Thyroid gland (tissue), 4 donors: ENCODE measurements around the gene CD8B.
"Not testable (repeated sequence)": the region's sequence is repeated elsewhere in the genome, so short reads cannot be mapped to it uniquely, and the experiment has no call there.

ENCODE experiments used
- POLR2A ChIP-seq, 2 donors: fragments of 450-650 bp; IDR thresholded peaks; one replicate each; pipeline ENCODE4 v1.6.1; 2017; ENCODE audit warnings: antibody characterized with exemption in 2 of 2, mild to moderate bottlenecking in 2 of 2, moderate library complexity in 1 of 2
- TF ChIP-seq, protein P1 (sequence below), 6 experiments: fragments of 200-600 bp in 3 of 6; fragments of 450-650 bp in 3 of 6; sonication (generic) in 3 of 6; IDR thresholded peaks; one replicate each; pipeline ENCODE4 v1.5.1; 2016 to 2019; ENCODE audit warnings: antibody characterized with exemption in 6 of 6, mild to moderate bottlenecking in 2 of 6, inconsistent platforms in 1 of 6, moderate library complexity in 1 of 6

DNA sequence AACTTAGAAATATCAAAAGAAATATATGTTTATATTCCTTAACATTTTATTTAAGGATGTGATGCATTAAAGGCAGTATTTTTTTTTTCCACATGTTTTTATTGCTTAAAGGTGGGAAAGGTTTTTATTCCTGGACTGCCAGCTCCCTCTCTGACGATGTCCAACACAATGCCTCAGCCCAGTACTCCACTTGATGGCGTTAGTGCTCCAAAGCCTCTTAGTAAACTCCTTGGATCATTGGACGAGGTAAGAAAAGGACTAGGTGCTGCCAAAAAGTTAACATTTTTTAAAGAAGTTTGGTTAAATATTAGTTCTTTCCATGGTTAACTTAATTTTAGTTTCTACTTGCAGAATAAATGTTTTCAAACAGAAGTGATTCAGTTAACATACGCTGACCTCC is 39.0 kb upstream of the CD8B start:
- TF ChIP-seq POLR2A (IDR thresholded peaks at IDR 0.05) = not testable (repeated sequence)
- TF ChIP-seq, protein P1, sequence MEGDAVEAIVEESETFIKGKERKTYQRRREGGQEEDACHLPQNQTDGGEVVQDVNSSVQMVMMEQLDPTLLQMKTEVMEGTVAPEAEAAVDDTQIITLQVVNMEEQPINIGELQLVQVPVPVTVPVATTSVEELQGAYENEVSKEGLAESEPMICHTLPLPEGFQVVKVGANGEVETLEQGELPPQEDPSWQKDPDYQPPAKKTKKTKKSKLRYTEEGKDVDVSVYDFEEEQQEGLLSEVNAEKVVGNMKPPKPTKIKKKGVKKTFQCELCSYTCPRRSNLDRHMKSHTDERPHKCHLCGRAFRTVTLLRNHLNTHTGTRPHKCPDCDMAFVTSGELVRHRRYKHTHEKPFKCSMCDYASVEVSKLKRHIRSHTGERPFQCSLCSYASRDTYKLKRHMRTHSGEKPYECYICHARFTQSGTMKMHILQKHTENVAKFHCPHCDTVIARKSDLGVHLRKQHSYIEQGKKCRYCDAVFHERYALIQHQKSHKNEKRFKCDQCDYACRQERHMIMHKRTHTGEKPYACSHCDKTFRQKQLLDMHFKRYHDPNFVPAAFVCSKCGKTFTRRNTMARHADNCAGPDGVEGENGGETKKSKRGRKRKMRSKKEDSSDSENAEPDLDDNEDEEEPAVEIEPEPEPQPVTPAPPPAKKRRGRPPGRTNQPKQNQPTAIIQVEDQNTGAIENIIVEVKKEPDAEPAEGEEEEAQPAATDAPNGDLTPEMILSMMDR (IDR thresholded peaks at IDR 0.05) = not testable (repeated sequence)
